Measurements from ENCODE around the gene IFNA16.
"Not testable (repeated sequence)": the region's sequence is repeated elsewhere in the genome, so short reads cannot be mapped to it uniquely, and the experiment has no call there.

The IFNA16 gene

DNA sequence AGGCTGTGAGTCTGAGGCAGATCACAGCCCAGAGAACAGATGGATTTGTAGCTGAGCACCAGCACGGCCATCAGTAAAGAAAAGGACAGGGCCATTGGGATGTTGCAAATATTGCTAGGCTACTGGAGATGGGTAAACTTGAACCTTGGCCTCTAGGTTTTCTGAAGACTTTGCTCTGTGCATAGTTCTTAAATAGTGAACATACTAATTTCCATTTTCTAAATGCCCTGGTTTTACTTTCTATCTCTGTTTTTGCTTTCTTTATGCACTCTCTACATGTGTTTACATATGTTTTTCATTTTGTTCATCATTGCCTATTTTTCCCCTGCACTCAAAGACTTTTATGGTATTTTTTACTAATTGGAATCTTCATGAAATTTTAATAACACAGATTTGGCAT lies at the start of gene IFNA16:
Gene IFNA16 (minus strand): TSS at position 101 of the 400 bp plus-strand sequence. CDS start 6 bp downstream, at position 95.
- not testable (repeated sequence) for DNase-seq

DNA sequence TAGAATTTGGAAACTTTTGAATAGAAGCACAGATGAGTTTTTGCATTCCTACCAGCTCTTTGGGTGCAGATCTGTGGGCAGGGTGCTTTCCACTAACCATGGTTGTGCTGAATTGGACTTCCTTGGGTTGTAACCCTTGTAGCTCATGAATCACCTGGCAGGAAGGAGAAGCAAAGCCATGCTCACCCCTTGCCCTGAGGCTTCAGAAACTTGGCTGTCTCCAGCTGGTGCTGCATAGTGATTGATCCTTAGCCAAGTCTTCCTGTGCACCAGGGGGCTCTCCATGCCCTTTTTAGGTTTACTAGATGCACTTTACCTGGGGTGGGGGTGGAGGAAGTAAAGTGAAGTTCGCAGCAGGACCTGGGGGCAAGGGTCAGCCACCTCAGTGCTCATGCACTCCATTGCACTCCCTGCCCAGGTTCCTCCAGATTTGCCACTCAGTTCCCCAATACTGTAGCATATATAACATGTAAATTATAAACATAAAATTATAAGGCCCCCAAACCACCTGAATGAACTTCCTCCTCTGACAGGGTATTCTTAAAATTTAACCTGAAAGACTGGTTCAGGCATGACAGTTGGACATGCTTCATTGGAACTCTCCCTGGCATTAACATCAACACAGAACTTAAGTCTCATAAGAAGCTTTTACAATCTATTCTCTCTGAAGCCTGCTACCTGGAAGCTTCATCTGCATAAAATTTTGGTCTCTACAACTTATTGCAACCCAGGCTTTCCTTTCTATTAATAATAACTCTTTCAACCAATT lies 48.5 kb upstream of the IFNA16 start:
- DNase-seq = no peak

DNA sequence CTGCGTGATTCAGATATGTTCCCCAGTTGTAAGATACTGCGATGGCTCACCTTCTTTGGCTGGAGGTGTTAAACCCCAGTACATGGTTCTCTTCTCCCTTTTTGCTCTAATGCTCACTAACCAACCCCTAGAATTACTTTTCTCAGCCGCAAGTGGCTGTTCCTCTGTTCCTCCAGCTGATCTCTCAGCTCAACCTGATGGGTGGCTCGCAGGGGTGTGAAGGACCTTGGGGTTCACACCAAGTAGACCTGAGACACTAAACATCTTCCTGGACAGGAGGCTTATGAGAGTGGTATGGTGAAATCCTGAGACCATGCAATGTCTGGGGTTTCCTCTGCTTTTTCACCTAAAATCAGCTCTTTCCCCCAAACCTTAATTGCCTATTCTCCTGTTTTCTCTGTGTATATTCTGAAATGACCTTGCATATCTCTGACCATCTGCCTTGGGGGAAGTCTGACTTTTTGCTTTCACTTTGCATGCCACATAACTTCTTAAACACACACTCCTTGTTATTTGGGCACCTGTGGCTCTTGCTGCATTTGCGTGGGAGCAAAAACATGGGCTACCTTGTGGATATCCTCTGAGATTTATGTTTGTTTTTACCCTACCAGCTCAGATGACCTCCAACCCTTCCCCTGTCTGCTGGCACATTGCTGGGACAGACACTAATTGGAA lies 38.6 kb upstream of the IFNA16 start:
- no peak for DNase-seq

DNA sequence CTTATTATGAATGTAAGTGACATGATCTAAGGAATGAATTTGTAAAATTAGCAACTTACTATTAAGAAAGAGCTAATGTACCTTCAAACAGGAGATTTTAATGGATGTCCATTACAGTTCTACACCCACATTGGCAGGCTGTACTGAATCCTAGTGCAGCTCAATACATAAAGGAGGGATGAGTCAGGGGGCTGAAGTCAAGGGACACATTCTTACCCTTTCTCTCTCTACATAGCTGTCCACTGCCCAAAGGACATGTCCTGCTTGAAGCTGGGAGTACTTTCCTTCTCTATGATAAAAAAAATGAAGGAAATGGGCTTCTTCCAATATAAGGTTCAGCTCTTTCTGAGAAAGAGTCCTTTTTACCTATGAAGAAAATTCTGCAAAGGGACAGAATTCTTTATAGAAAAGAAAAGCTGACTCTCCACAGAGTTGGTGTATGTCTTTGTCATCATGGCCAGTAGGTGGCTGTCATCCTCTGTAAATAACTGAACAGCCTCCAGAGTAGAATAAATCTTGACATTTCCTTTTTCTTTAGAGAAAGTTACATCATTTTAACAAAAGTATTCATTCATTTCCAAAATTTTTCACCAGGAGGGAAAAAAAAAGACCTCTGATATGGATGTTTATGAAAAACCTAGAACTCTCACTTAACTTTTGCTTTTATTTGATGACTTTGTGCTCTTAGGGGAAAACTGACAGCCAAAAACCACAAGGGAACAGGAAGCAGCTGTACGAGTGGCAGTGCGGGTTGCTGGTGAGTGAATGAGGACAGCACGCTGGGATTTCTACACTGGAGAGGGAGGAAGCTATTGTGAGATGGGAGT lies 35.8 kb upstream of the IFNA16 start:
- no peak for DNase-seq

DNA sequence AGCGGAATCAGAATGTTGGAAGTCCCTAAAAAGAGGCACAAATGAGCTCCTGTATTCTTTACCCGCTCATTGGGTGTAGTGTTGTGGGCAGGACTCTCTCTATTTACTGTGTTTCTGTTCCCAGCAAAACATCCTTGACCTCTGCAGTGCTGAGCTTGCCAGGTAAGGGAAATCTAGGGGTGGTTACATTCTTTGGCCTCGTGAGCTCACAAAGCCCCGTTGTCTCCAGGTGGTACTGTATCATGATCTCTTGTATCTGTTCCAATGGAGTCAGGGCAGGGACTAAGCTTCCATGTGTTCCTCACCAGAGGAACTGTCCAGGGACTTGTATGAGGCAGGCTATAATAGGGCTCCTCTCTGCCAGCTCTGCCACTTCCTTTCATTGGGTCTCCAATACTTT lies 34.5 kb upstream of the IFNA16 start:
- DNase-seq = no peak

DNA sequence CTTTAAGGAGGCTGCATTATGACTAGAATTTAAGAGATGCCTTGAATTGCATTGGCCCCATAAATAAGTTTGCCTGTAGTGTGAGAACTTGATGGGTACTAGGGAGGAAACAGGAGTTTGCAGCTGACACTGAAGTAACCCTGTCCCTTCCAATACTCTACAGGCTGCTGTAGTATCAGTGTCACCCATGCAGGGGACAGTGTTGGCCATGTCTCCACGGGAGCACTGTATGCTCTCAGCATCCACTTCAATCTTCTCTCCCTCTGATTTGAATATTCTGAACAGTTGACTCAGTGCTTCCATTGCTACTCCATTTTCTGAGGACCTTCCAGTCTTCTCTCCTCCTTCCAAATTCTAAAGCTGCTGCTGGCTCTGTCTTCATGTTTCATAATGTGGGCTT lies 34.1 kb upstream of the IFNA16 start:
- DNase-seq = no peak

DNA sequence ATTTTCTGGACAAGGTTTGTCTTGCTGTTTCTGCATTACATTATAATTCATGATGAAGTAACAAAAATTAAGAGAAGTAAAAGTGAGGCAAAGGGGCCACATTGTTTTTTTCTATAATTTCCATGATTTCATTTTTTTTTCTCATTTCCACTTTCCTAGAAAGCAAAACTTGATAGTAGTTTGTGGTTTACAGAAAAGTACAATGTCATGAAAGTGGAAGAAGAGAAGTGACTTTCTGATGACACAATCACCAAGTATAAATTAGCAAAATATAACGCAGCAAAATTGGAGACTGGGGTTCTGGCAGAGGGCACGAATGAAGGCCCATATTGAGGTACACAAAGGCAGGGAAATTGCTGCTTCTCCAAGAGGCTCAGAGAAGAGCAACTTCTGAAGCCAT lies 27.7 kb upstream of the IFNA16 start:
- DNase-seq = no peak

DNA sequence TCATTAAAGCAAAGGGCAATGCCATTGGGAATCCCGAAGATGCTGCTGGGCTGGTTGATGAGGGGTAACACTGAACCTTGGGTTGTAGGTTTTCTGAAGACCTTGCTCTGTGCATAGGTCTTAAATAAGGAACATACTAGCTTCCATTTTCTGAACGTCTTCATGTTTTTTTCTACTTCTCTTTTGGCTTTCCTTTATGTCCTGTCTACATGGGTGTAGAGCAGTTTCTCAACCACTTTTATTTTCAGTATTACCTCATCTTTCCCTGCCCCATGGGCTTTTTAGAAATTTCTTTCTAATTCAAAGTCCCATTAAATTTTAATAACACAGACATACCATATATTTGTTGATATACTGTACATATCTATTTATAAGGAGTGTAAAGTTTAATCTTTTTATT lies 22.8 kb upstream of the IFNA16 start, which contains the start of gene IFNA14:
Gene IFNA14 (minus strand): TSS at position 95 of the 400 bp plus-strand sequence. CDS start 70 bp downstream, at position 25.
- DNase-seq = no peak

DNA sequence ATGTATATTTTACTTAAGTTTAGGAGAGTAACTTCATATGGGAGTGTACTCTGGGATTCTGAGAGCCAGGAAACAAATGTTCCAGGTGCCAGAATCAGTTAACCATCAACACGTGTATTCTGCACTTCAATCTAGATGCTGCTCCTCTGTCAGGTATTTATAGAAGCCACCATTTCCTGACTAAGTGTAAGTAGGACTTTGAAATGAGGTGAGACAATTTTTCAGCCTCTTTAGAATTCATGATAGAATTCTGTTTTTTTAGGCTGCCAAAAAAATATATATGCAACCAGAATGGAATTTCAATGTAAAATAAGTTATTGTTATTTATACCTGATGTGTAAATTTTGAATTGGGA lies 19.2 kb upstream of the IFNA16 start:
- DNase-seq = not testable (repeated sequence)

DNA sequence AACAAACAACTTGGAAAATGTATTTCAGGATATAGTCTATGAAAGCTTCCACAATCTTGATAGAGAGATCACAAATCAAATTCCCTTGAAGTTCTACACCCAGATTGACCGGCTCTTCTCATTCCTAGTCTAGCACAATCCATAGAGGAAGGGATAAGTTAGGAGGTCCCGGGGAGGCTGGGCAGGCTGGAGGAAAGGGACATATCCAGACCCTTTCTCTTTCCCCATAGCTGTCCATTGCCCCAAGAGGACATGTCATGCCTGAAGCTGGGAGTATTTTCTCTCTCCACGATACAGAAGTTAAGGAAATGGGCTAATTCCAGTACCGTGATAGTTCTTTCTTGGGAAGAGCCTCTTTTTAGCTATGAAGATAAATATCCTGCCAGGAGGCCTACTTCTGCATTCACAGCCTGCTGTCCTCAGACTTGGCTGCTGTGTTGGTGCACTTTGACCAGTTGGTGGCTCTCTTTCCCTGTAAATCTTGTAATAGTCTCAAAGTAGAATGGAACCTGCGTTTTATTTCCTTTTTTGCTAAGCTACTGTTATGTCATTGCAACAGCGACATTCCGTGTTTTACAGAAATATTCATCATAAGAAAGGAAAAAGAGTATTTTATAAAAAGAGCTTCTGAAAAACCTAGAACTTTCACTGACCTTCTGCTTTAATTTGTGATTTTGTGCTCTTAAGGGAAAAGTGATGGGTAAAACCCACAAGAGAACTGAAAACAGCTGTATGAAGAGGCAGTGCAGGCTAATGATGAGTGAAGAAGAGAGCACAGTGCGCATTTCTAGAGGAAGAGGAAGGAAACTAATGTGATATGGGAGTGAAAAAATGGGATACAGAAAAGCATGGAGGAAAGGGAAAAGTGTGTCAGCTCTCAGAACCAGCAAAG lies 18.6 kb upstream of the IFNA16 start:
- not testable (repeated sequence) for DNase-seq

DNA sequence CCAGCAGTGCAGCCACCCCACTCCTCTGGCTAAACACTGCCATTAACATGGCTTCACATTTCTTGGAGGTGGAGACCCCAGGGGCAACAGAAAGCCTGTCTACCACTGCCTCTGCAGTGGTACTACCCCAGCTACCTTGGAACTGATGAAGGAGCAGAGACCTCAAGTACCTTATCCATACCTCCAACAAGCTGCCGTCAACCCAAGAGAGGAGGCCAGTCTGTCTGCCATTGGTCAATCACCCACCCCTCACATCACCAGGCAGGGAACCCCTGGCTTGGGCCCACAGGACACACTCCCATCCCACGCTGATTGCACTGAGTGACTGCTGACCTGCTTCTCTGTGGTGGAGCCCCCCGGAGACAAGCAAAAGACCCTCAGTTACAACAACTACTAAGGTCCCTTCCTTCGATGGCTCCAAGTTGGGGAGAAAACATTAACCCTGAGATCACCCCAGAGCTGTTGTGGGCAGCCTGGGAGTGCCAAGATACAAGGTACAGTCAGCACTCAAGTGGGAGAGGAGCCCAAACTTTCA lies 17.1 kb upstream of the IFNA16 start:
- DNase-seq = no peak

DNA sequence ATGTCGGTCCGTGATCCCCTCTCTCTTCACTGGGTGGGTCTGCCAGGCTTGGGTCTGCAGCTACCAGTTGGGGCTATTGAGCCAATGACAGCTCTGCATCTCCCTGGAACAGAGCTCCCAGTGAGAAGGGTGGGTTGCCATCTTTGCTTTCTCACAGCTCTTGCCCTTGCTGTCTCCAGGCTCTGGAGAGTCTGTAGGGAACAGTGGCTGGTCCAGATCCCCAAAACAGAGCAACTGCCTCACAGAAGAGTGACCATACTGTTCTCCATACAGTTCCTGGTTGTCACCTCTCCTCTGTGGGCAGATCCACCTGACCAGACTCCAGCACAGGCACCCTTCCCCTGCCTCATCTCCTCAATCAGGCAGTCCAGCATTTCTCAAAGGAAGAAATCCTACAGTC lies 16.1 kb upstream of the IFNA16 start:
- DNase-seq = no peak

DNA sequence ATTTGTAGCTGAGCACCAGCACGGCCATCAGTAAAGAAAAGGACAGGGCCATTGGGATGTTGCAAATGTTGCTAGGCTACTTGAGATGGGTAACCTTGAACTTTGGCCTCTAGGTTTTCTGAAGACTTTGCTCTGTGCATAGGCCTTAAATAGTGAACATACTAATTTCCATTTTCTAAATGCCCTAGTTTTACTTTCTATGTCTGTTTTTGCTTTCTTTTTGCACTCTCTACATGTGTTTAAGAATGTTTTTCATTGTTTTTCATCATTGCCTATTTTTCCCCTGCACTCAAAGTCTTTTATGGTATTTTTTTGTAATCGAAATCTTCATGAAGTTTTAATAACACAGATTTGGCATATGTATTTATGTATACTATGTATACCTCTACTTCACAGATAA lies 11.0 kb upstream of the IFNA16 start, which contains the start of gene IFNA17:
Gene IFNA17 (minus strand): TSS at position 101 of the 400 bp plus-strand sequence. CDS start 49 bp downstream, at position 52.
- DNase-seq = no peak

DNA sequence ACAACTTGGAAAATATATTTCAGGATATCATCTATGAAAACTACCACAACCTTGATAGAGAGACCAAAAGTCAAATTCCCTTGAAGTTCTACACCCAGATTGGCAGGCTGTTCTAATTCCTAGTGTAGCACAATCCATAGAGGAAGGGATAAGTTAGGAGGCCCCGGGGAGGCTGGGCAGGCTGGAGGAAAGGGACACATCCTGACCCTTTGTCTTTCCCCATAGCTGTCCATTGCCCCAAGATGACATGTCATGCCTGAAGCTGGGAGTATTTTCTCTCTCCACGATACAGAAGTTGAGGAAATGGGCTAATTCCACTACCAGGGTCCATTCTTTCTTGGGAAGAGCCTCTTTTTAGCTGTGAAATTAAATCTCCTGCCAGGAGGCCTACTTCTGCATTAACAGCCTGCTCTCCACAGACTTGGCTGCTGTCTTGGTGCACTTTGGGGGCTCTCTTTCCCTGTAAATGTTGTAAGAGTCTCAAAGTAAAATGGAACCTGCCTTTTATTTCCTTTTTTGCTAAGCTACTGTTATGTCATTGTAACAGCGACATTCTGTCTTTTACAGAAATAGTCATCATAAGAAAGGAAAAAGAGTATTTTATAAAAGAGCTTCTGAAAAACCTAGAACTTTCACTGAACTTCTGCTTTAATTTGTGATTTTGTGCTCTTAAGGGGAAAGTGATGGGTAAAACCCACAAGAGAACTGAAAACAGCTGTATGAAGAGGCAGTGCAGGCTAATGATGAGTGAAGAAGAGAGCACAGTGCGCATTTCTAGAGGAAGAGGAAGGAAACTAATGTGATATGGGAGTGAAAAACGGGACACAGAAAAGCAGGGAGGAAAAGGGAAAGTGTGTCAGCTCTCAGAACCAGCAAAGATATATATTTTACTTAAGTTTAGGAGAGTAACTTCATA lies 3.4 kb downstream of the IFNA16 start:
- not testable (repeated sequence) for DNase-seq

DNA sequence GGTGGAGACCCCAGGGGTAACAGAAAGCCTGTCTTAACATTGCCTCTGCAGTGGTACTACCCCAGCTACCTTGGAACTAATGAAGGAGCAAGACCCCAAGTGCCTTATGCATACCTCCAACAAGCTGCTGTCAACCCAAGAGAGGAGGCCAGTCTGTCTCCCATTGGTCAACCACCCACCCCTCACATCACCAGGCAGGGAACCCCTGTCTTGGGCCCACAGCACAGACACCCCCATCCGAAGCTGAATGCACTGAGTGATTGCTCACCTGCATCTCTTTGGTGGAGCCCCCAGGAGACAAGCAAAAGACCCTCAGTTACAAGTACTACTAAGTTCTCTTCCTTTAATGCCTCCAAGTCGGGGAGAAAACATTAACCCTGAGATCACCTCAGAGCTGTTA lies 5.0 kb downstream of the IFNA16 start:
- DNase-seq = not testable (repeated sequence)

DNA sequence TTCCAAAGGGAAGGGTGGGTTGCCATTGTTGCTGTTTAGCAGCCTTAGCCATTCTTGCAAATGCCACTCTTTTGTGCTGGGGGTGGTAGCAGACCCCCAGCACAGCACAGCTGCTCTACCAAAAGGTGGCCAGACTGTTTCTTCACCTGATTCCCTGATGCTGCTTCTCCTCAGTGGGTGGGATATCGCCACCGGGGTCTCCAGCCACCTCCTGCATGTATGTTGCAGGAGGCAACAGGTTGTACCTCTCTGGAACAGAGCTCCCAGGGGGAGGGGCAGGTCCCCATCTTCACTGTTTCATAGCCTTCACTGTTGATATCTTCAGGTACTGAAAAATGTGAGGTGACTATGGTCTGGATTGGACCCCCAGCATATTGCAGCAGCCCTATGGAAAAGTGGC lies 6.3 kb downstream of the IFNA16 start:
- not testable (repeated sequence) for DNase-seq

DNA sequence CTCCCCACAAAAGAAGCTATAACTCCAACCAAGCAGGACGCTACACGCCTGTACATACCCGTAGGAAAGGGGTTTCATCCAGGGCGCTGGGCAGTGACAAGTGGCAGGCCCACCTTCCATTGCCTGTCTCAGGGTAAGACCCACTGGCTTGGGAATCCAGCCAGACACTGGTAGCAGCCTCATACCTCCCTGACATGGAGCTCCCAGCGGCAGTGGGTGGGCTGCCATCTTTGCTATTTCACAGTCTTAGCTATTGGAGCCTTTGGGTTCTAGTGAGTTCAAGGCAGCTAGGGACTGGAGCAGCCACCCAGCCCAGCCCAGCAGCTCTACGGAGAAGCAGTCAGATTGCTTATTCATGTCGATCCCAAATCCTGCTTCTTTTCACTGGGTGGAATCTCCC lies 6.8 kb downstream of the IFNA16 start:
- DNase-seq = no peak

DNA sequence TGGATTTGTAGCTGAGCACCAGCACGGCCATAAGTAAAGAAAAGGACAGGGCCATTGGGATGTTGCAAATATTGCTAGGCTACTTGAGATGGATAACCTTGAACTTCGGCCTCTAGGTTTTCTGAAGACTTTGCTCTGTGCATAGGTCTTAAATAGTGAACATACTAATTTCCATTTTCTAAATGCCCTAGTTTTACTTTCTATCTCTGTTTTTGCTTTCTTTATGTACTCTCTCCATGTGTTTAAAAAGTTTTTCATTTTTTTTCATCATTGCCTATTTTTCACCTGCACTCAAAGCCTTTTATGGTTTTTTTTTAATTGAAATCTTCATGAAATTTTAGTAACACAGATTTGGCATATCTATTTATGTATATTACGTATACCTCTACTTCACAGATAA lies 10.1 kb downstream of the IFNA16 start, which contains the start of gene IFNA10:
Gene IFNA10 (minus strand): TSS at position 101 of the 400 bp plus-strand sequence. CDS start 46 bp downstream, at position 55.
- not testable (repeated sequence) for DNase-seq

DNA sequence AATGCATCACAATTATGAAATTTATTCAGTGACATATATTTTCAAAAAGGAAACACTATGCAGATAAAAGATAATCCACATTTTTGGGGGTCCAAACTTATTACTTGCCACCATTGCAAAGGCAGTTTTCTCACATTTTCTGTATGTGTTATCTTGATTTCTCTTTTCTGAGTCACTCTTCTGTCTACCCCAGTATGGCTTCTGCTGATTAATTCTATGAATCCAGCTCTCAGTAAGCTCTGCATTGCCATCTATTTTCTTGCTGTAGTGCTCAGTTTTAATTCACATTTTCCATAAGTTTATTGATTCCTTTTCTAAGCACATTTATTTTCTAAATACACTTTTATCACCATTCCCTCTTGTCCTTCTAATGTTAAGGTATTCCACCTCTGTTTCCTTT lies 11.9 kb downstream of the IFNA16 start:
- no peak for DNase-seq

DNA sequence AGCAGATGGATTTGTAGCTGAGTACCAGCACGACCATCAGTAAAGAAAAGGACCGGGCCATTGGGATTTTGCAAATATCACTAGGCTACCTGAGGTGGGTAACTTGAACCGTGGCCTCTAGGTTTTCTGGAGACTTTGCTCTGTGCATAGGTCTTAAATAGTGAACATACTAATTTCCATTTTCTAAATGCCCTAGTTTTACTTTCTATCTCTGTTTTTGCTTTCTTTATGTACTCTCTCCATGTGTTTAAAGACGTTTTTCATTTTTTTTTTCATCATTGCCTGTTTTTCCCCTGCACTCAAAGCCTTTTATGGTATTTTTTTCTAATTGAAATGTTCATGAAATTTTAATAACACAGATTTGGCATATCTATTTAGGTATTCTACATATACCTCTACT lies 15.0 kb downstream of the IFNA16 start, which contains the start of gene IFNA7:
Gene IFNA7 (minus strand): TSS at position 101 of the 400 bp plus-strand sequence. CDS start 40 bp downstream, at position 61.
- not testable (repeated sequence) for DNase-seq

Measured in NCI-H510A (cell line).